H1 (cell line): Measurements from ENCODE around the gene PPP1R9A. TPM values are rescaled to one million over a fixed set of nuclear protein-coding genes. Genes with fewer than 3 reads are reported as not detected.

Source experiments
- CTCF ChIA-PET: fragments of 300-600 bp; sonication (Branson Sonifier 250); formaldehyde crosslinking; loops from one replicate; lab custom pipeline; 2021; ENCODE audit not compliant: partially characterized antibody; lab: Charles Lee
- POLR2A ChIA-PET: fragments of 300-600 bp; sonication (Branson Sonifier 250); formaldehyde crosslinking; loops from one replicate; lab custom pipeline; 2021; ENCODE audit warnings: inconsistent platforms; ENCODE audit not compliant: partially characterized antibody; lab: Charles Lee
- DNase-seq, 2 experiments: peaks; one replicate each; pipeline versions ENCODE4 v3.0.0 to v3.0.0-alpha.2; 2010 to 2022; ENCODE audit warnings: low spot score in 2 of 2, low read depth in 1 of 2, mixed read lengths in 1 of 2
- FAIRE-seq: peaks from 2 replicates; lab custom pipeline; 2011; peaks lifted over from hg19 to GRCh38; lab: Jason Lieb, UNC
- H2AFZ ChIP-seq: 2 replicates; pipeline ENCODE4 v1.8.1; 2012; ENCODE audit warnings: low read length, inconsistent platforms
- H2AK5ac ChIP-seq: 2 replicates; pipeline ENCODE4 v1.6.1; 2013; ENCODE audit warnings: low read depth, low read length
- H2BK120ac ChIP-seq: replicated peaks from 2 replicates; pipeline ENCODE3; 2013; ENCODE audit warnings: low read depth, low read length, inconsistent platforms
- H2BK12ac ChIP-seq: 2 replicates; pipeline ENCODE4 v1.6.1; 2013; ENCODE audit warnings: low read depth, low read length
- H2BK15ac ChIP-seq: 2 replicates; pipeline ENCODE4 v1.6.1; 2013; ENCODE audit warnings: low read length
- H2BK20ac ChIP-seq: 2 replicates; pipeline ENCODE4 v1.6.1; 2013; ENCODE audit warnings: low read length
- H2BK5ac ChIP-seq: 2 replicates; pipeline ENCODE4 v1.6.1; 2013; ENCODE audit warnings: low read depth, low read length
- H3K14ac ChIP-seq: 2 replicates; pipeline ENCODE4 v1.6.1; 2013; ENCODE audit warnings: inconsistent platforms; ENCODE audit not compliant: insufficient read length
- H3K18ac ChIP-seq: 2 replicates; pipeline ENCODE4 v1.6.1; 2013; ENCODE audit warnings: low read length; ENCODE audit errors: extremely low read depth
- H3K23ac ChIP-seq: 2 replicates; pipeline ENCODE4 v1.6.1; 2013; ENCODE audit warnings: inconsistent platforms; ENCODE audit not compliant: insufficient read length
- H3K23me2 ChIP-seq: 2 replicates; pipeline ENCODE4 v1.6.1; 2013; ENCODE audit warnings: low read depth, low read length
- H3K27ac ChIP-seq: 2 replicates; pipeline ENCODE4 v1.6.1; 2011; ENCODE audit warnings: low read depth, low read length, inconsistent platforms
- H3K27me3 ChIP-seq, 4 experiments: replicated peaks in 1 of 4; 1 replicate in 1 of 4; 2 replicates in 3 of 4; pipeline versions ENCODE4 v1.6.1 to v1.8.1; 2011 to 2013; ENCODE audit warnings: low read length in 3 of 4, mild to moderate bottlenecking in 3 of 4, inconsistent platforms in 2 of 4, mixed read lengths in 2 of 4, moderate library complexity in 1 of 4; ENCODE audit not compliant: control insufficient read depth in 3 of 4, insufficient read depth in 3 of 4; ENCODE audit errors: extremely low read depth in 1 of 4
- H3K36me3 ChIP-seq, 4 experiments: 2 replicates each; pipeline versions ENCODE4 v1.6.1 to v1.8.1; 2011 to 2013; ENCODE audit warnings: mild to moderate bottlenecking in 4 of 4, low read length in 3 of 4, moderate library complexity in 2 of 4, control low read depth in 1 of 4, inconsistent platforms in 1 of 4; ENCODE audit not compliant: insufficient read depth in 4 of 4, control insufficient read depth in 2 of 4
- H3K4ac ChIP-seq: replicated peaks from 2 replicates; pipeline ENCODE3; 2013; ENCODE audit warnings: low read length, low read depth, mixed read lengths, inconsistent platforms; ENCODE audit not compliant: insufficient read length
- H3K4me1 ChIP-seq, 4 experiments: replicated peaks in 1 of 4; 1 replicate in 1 of 4; 2 replicates in 3 of 4; pipeline versions ENCODE4 v1.6.1 to v1.8.1; 2011 to 2013; ENCODE audit warnings: low read length in 3 of 4, inconsistent platforms in 2 of 4, mixed read lengths in 1 of 4; ENCODE audit not compliant: insufficient read depth in 4 of 4, control insufficient read depth in 3 of 4
- H3K4me2 ChIP-seq, 2 experiments: 2 replicates each; pipeline versions ENCODE4 v1.6.1 to v1.8.1; 2011 to 2013; ENCODE audit warnings: low read depth in 2 of 2, low read length in 2 of 2, control low read depth in 1 of 2, inconsistent platforms in 1 of 2, mild to moderate bottlenecking in 1 of 2; ENCODE audit not compliant: insufficient read depth in 1 of 2
- H3K4me3 ChIP-seq, 4 experiments: fragments of 200-600, 300-600 bp in 1 of 4; sonication (generic), shearing (Covaris generic), sonication (Bioruptor Twin) in 1 of 4; 2 replicates each; pipeline versions ENCODE4 v1.5.1 to v1.8.1; 2011 to 2016; ENCODE audit warnings: low read length in 4 of 4, low read depth in 3 of 4, control low read depth in 2 of 4, inconsistent platforms in 2 of 4, mild to moderate bottlenecking in 2 of 4, mixed read lengths in 1 of 4, moderate library complexity in 1 of 4; ENCODE audit not compliant: insufficient read depth in 2 of 4; ENCODE audit errors: extremely low read depth in 1 of 4
- H3K56ac ChIP-seq: replicated peaks from 2 replicates; pipeline ENCODE3; 2013; ENCODE audit warnings: low read depth, mild to moderate bottlenecking, mixed read lengths, low read length, inconsistent platforms; ENCODE audit not compliant: insufficient read length
- H3K79me1 ChIP-seq: 2 replicates; pipeline ENCODE4 v1.6.1; 2013; ENCODE audit warnings: low read depth, low read length, control low read depth
- H3K79me2 ChIP-seq, 2 experiments: 2 replicates each; pipeline versions ENCODE4 v1.6.1 to v1.8.1; 2012 to 2013; ENCODE audit warnings: low read length in 2 of 2, mild to moderate bottlenecking in 2 of 2, inconsistent platforms in 1 of 2; ENCODE audit not compliant: insufficient read depth in 2 of 2, control insufficient read depth in 1 of 2
- H3K9ac ChIP-seq, 4 experiments: replicated peaks in 1 of 4; 1 replicate in 1 of 4; 2 replicates in 3 of 4; pipeline versions ENCODE4 v1.6.1 to v1.8.1; 2011 to 2013; ENCODE audit warnings: low read depth in 3 of 4, low read length in 3 of 4, control low read depth in 2 of 4, mild to moderate bottlenecking in 2 of 4, moderate library complexity in 2 of 4, inconsistent platforms in 1 of 4; ENCODE audit errors: extremely low read depth in 1 of 4
- H3K9me3 ChIP-seq, 2 experiments: 2 replicates each; pipeline versions ENCODE4 v1.6.1 to v1.8.1; 2012 to 2013; ENCODE audit warnings: mild to moderate bottlenecking in 2 of 2, moderate library complexity in 2 of 2, control low read depth in 1 of 2, inconsistent platforms in 1 of 2, low read depth in 1 of 2, low read length in 1 of 2, mixed read lengths in 1 of 2; ENCODE audit not compliant: insufficient read depth in 2 of 2
- H4K20me1 ChIP-seq, 2 experiments: replicated peaks in 1 of 2; 2 replicates each; pipeline versions ENCODE3 to v1.8.1; 2011 to 2013; ENCODE audit warnings: inconsistent platforms in 2 of 2, low read length in 2 of 2, mild to moderate bottlenecking in 1 of 2; ENCODE audit not compliant: insufficient read depth in 2 of 2, control insufficient read depth in 1 of 2
- H4K5ac ChIP-seq: 2 replicates; pipeline ENCODE4 v1.6.1; 2013; ENCODE audit warnings: low read length, low read depth, mixed read lengths, inconsistent platforms; ENCODE audit not compliant: insufficient read length
- H4K8ac ChIP-seq: 2 replicates; pipeline ENCODE4 v1.8.0; 2013; ENCODE audit warnings: mild to moderate bottlenecking, moderate library complexity, low read length, inconsistent platforms; ENCODE audit not compliant: insufficient read depth; ENCODE audit errors: extremely low read depth
- H4K91ac ChIP-seq: replicated peaks from 2 replicates; pipeline ENCODE3; 2013; ENCODE audit warnings: low read length, mixed read lengths, inconsistent platforms; ENCODE audit not compliant: insufficient read length
- ATF2 ChIP-seq: IDR thresholded peaks from 2 replicates; pipeline ENCODE4 v1.6.1; 2012; ENCODE audit warnings: low read length, inconsistent platforms
- BACH1 ChIP-seq: IDR thresholded peaks from 2 replicates; pipeline ENCODE4 v1.6.1; 2012; ENCODE audit warnings: low read length, improper control_type of control experiment
- CBX8 ChIP-seq: fragments of 300-800, 300-1000 bp; sonication (generic); IDR thresholded peaks from 2 replicates; pipeline ENCODE4 v1.7.1; 2016; ENCODE audit warnings: low read depth, low read length, borderline replicate concordance
- CHD2 ChIP-seq: IDR thresholded peaks from 2 replicates; pipeline ENCODE4 v1.6.1; 2012; ENCODE audit warnings: low read length, improper control_type of control experiment
- CREB1 ChIP-seq: IDR thresholded peaks from 2 replicates; pipeline ENCODE4 v1.6.1; 2012; ENCODE audit warnings: inconsistent platforms
- JUND ChIP-seq: IDR thresholded peaks from 2 replicates; pipeline ENCODE4 v1.6.1; 2011; ENCODE audit warnings: mild to moderate bottlenecking, improper control_type of control experiment, low read length
- KDM1A ChIP-seq: fragments of 200-600, 300-600 bp; sonication (generic); IDR thresholded peaks from 2 replicates; pipeline ENCODE4 v1.7.1; 2016; ENCODE audit warnings: mild to moderate bottlenecking, low read length, borderline replicate concordance
- KDM4A ChIP-seq: IDR thresholded peaks from one replicate; pipeline ENCODE4 v1.7.1; 2012; ENCODE audit warnings: low read depth, mild to moderate bottlenecking, moderate library complexity, low read length, inconsistent platforms; ENCODE audit not compliant: severe bottlenecking
- NRF1 ChIP-seq: IDR thresholded peaks from 2 replicates; pipeline ENCODE4 v1.6.1; 2011; ENCODE audit warnings: mild to moderate bottlenecking, low read depth, low read length, improper control_type of control experiment
- POLR2A ChIP-seq, 2 experiments: IDR thresholded peaks; 1 replicate in 1 of 2; 2 replicates in 1 of 2; pipeline ENCODE4 v1.6.1; 2011; ENCODE audit warnings: low read depth in 2 of 2, low read length in 2 of 2, mild to moderate bottlenecking in 2 of 2; ENCODE audit errors: control extremely low read depth in 1 of 2
- RNF2 ChIP-seq: fragments of 200-900, 300-1000 bp; sonication (generic); IDR thresholded peaks from 2 replicates; pipeline ENCODE4 v1.7.1; 2016; ENCODE audit warnings: borderline replicate concordance, low read depth, mild to moderate bottlenecking, antibody characterized with exemption, low read length; ENCODE audit not compliant: poor library complexity, severe bottlenecking; ENCODE audit errors: missing control alignments
- RXRA ChIP-seq: IDR thresholded peaks from 2 replicates; pipeline ENCODE4 v1.6.1; 2011; ENCODE audit warnings: low read depth, mild to moderate bottlenecking, low read length, moderate library complexity; ENCODE audit not compliant: insufficient read depth
- SIX5 ChIP-seq: IDR thresholded peaks from 2 replicates; pipeline ENCODE4 v1.6.1; 2011; ENCODE audit warnings: mild to moderate bottlenecking, low read depth, low read length
- SP2 ChIP-seq: IDR thresholded peaks from 2 replicates; pipeline ENCODE4 v1.6.1; 2012; ENCODE audit warnings: mild to moderate bottlenecking, low read length, inconsistent platforms
- TAF7 ChIP-seq: optimal IDR thresholded peaks from 2 replicates; pipeline ENCODE3; 2011; ENCODE audit warnings: low read depth, mild to moderate bottlenecking, inconsistent platforms, low read length, moderate library complexity, borderline replicate concordance
- polyA plus RNA-seq, 7 experiments: library from polyadenylated mRNA; depleted of rRNA in 3 of 7; stranded (reverse) in 5 of 7; unstranded in 2 of 7; fragments of >200 nt in 5 of 7; fragments of 200-250 nt in 2 of 7; gene quantifications; 1 replicate in 5 of 7; 2 replicates in 1 of 7; 4 replicates in 1 of 7; pipeline versions ENCODE4 v1.2.1 to v1.2.3, GENCODE V29; 2011 to 2013; ENCODE audit warnings: missing spikeins in 2 of 7, mixed read lengths in 2 of 7
- total RNA-seq: library from RNA; stranded (reverse); fragmentation: NEBNext Ultra II Directional; extraction: Animal tissue kit (Norgen Biotek cat#: 25700); gene quantifications from 2 replicates; pipeline ENCODE4 v1.2.1, GENCODE V29; 2021

PPP1R9A gene
- total and polyA plus RNA-seq, 2 of the 8 experiments (the other 6 are each of a cell fraction or from before 2014, with no cell fraction given): 3.0 to 20.3 TPM

DNA sequence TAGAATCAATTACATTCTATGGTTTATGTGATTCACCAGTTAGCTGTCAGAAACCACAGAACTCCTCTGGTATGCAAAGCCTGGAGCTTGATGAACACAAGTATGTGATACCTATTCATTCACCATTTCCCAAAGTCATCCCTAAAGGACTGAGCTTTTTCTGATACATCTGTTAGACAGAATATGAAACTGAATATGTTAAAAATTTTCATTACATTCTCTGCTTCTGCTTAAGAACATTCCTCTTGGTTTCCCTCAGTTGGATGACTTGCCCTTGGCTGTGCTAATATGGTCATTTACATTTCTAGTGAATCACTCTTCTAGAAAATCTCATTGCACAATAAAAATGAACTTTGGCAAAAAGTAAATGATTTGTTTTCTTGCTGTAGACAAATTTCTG, 427.7 kb downstream of the PPP1R9A start:
- Histone ChIP-seq H3K4me2 (no peak overlapping the region), H2BK15ac (no peak overlapping the region), H3K9ac (no peak overlapping the region), H4K5ac (no peak overlapping the region), H3K27me3 (no peaks in the 10 kb centered on the region), H2BK120ac (no peak overlapping the region), H4K91ac (no peak overlapping the region), H2AK5ac (no peak overlapping the region), H3K23ac (no peak overlapping the region), H3K18ac (no peak overlapping the region), H4K8ac (no peak overlapping the region), H3K23me2 (no peaks in the 10 kb centered on the region), H3K56ac (no peak overlapping the region), H3K4me1 (no peaks in the 10 kb centered on the region), H2AFZ (no peak overlapping the region), H3K79me1 (no peaks in the 10 kb centered on the region), H3K36me3 (no peaks in the 10 kb centered on the region), H3K4ac (no peak overlapping the region), H3K4me3 (no peak overlapping the region), H2BK20ac (no peak overlapping the region), H3K79me2 (no peaks in the 10 kb centered on the region), H2BK12ac (no peak overlapping the region), H3K14ac (no peak overlapping the region), H4K20me1 (no peaks in the 10 kb centered on the region), H2BK5ac (no peak overlapping the region), H3K27ac (no peak overlapping the region), H3K9me3 (no peaks in the 10 kb centered on the region)
- POLR2A ChIA-PET: no interaction called here
- TF ChIP-seq CREB1: no peak
- TF ChIP-seq CBX8: no peak
- no peak for TF ChIP-seq TAF7
- no peak for TF ChIP-seq ATF2
- no peak for TF ChIP-seq RNF2
- no peak for TF ChIP-seq SP2
- TF ChIP-seq CHD2: no peak
- no peak for TF ChIP-seq KDM1A
- TF ChIP-seq POLR2A (IDR thresholded peaks at IDR 0.05; ENCODE audit: control extremely low read depth in 1 of 2, low read depth in 2 of 2, low read length in 2 of 2): no peak
- TF ChIP-seq RXRA: no peak
- TF ChIP-seq JUND: no peak
- no peak for TF ChIP-seq NRF1
- TF ChIP-seq SIX5: no peak
- no peak for TF ChIP-seq KDM4A
- TF ChIP-seq BACH1: no peak
- FAIRE-seq: no peak
- DNase-seq: no peak
- CTCF ChIA-PET: interaction anchor here (0.9 to 1.4 kb wide), 2 partner anchors 9 to 176 kb away, joined by 3 to 4 read pairs; no protein-coding TSS in a partner anchor
